GM12878 (cell line): Measurements from ENCODE around the gene DNASE1L3. TPM values are rescaled to one million over a fixed set of nuclear protein-coding genes. Genes with fewer than 3 reads are reported as not detected.
"Not testable (repeated sequence)": the region's sequence is repeated elsewhere in the genome, so short reads cannot be mapped to it uniquely, and the experiment has no call there.

Experiments
- ATAC-seq: fragments of 200-7000 bp; cut with Tn5 transposase; 3 replicates; pipeline ENCODE4 v1.9.1; 2020; ENCODE audit warnings: mild to moderate bottlenecking, moderate library complexity
- BruUV-seq: library from RNA; stranded (reverse); fragments of 400-500 nt; replicated peaks from 2 replicates; lab custom pipeline; 2021; lab: Mats Ljungman, UMichigan
- CTCF ChIA-PET: fragments of 300-600 bp; sonication (Branson Sonifier 250); formaldehyde crosslinking; extraction: SDS; loops from one replicate; lab custom pipeline; 2021; ENCODE audit warnings: inconsistent platforms; lab: Yijun Ruan, JAX
- POLR2A ChIA-PET: fragments of 350-600 bp; formaldehyde crosslinking; extraction: SDS; loops from one replicate; lab custom pipeline; 2021; ENCODE audit warnings: inconsistent platforms; lab: Charles Lee
- RAD21 ChIA-PET: fragments of 300-600 bp; sonication (Branson Sonifier 250); formaldehyde crosslinking; loops from one replicate; lab custom pipeline; 2023; ENCODE audit warnings: antibody characterized with exemption; ENCODE audit not compliant: unreplicated experiment; lab: Charles Lee
- SMC1A ChIA-PET: fragments of 300-600 bp; sonication (Branson Sonifier 250); formaldehyde crosslinking; loops from one replicate; lab custom pipeline; 2023; ENCODE audit not compliant: unreplicated experiment, uncharacterized antibody; lab: Charles Lee
- DNase-seq: peaks from one replicate; pipeline ENCODE4 v3.0.0-alpha.2; 2011; ENCODE audit warnings: low read depth, low spot score
- FAIRE-seq: peaks from 3 replicates; lab custom pipeline; 2011; peaks lifted over from hg19 to GRCh38; lab: Jason Lieb, UNC
- H2AFZ ChIP-seq: 2 replicates; pipeline ENCODE4 v1.6.0; 2011; ENCODE audit warnings: low read depth, low read length, control low read depth; ENCODE audit not compliant: control insufficient read depth
- H3K27ac ChIP-seq: 2 replicates; pipeline ENCODE4 v1.5.1; 2011; ENCODE audit warnings: control low read depth; ENCODE audit not compliant: control insufficient read depth, insufficient read depth
- H3K27me3 ChIP-seq, 2 experiments: replicated peaks in 1 of 2; 2 replicates each; pipeline versions ENCODE4 v1.6.0 to v1.6.1; 2011; ENCODE audit warnings: low read length in 1 of 2; ENCODE audit not compliant: control insufficient read depth in 2 of 2, insufficient read depth in 2 of 2
- H3K36me3 ChIP-seq, 2 experiments: 2 replicates each; pipeline ENCODE4 v1.5.1; 2011; ENCODE audit warnings: low read length in 1 of 2; ENCODE audit not compliant: control insufficient read depth in 2 of 2, insufficient read depth in 2 of 2
- H3K4me1 ChIP-seq: 2 replicates; pipeline ENCODE4 v1.6.1; 2011; ENCODE audit warnings: mild to moderate bottlenecking, low read length, moderate library complexity, mixed read lengths; ENCODE audit not compliant: control insufficient read depth, insufficient read depth
- H3K4me2 ChIP-seq: 2 replicates; pipeline ENCODE4 v1.6.0; 2011; ENCODE audit warnings: control low read depth; ENCODE audit not compliant: control insufficient read depth, insufficient read depth
- H3K4me3 ChIP-seq: fragments of 200-600 bp; sonication (generic); 2 replicates; pipeline ENCODE4 v1.5.1; 2016
- H3K79me2 ChIP-seq: 2 replicates; pipeline ENCODE4 v1.6.0; 2011; ENCODE audit warnings: low read length; ENCODE audit not compliant: control insufficient read depth, insufficient read depth
- H3K9ac ChIP-seq: 2 replicates; pipeline ENCODE4 v1.8.0; 2011; ENCODE audit warnings: low read length, control low read depth, mixed read lengths; ENCODE audit not compliant: control insufficient read depth, insufficient read depth
- H3K9me3 ChIP-seq: replicated peaks from 3 replicates; pipeline ENCODE4 v1.5.1; 2011; ENCODE audit warnings: mild to moderate bottlenecking, low read length; ENCODE audit not compliant: control insufficient read depth, insufficient read depth
- H4K20me1 ChIP-seq: 2 replicates; pipeline ENCODE4 v1.6.0; 2011; ENCODE audit not compliant: control insufficient read depth, insufficient read depth
- PAX8 ChIP-seq: fragments of 450-650 bp; IDR thresholded peaks from 2 replicates; pipeline ENCODE4 v1.6.1; 2017; ENCODE audit warnings: mild to moderate bottlenecking, moderate library complexity
- RELB ChIP-seq: fragments of 450-650 bp; IDR thresholded peaks from 2 replicates; pipeline ENCODE4 v1.6.1; 2017; ENCODE audit warnings: low read depth, mild to moderate bottlenecking, moderate library complexity
- ZBTB33 ChIP-seq: fragments of 450-650 bp; IDR thresholded peaks from 2 replicates; pipeline ENCODE4 v1.6.1; 2017; ENCODE audit warnings: mild to moderate bottlenecking
- WGBS: methylation state at CpG from one replicate; pipeline ENCODE4 v1.1.6; 2016; ENCODE audit warnings: low lambda C conversion rate; ENCODE audit not compliant: insufficient replicate concordance, insufficient coverage; ENCODE audit errors: missing lambda C conversion rate; 5-methylcytosine and 5-hydroxymethylcytosine counted together
- in situ Hi-C: fragments of 300-500 bp; cut with MboI; formaldehyde crosslinking; loops from 9 replicates; pipeline ENCODE4 v1.14.3; 2018; ENCODE audit warnings: mixed read lengths
- intact Hi-C: fragments of 100-400 bp; cut with micrococcal nuclease; formaldehyde crosslinking; loops from one replicate; pipeline ENCODE4 v1.14.2; 2022; ENCODE audit not compliant: unreplicated experiment
- polyA plus RNA-seq, 11 experiments: library from polyadenylated mRNA; depleted of rRNA in 4 of 11; unstranded in 6 of 11; stranded (reverse) in 5 of 11; fragments of >200 nt; fragmentation: Nextera tagmentation in 4 of 11; fragmentation: Illumina TruSeq in 1 of 11; extraction: Ambion mirVana in 4 of 11; extraction: Trizol in 1 of 11; gene quantifications; 1 replicate in 1 of 11; 2 replicates in 10 of 11; pipeline versions ENCODE4 v1.2.1 to v1.2.3, GENCODE V29; 2011 to 2016; ENCODE audit warnings: inconsistent platforms in 2 of 11, missing spikeins in 2 of 11, low read depth in 1 of 11
- total RNA-seq, 4 experiments: library from RNA; depleted of rRNA in 3 of 4; stranded (reverse); fragments of >200 nt in 3 of 4; fragmentation: Illumina TruSeq in 1 of 4; extraction: Trizol in 1 of 4; gene quantifications; 2 replicates each; pipeline versions ENCODE4 v1.2.1 to v1.2.3, GENCODE V29; 2013 to 2021

The DNASE1L3 gene
- total and polyA plus RNA-seq, 10 of the 15 experiments (the other 5 are each of a cell fraction or from before 2014, with no cell fraction given) = 3.2 to 72.1 (median 6.3) TPM

- TF ChIP-seq ZBTB33 (no peak), PAX8 (no peak)
Observed at GRCh38 chr3:58202917-58203360, 7.8 kb downstream of the DNASE1L3 start (continued).

- POLR2A ChIA-PET = interaction anchor here (0.6 to 17.1 kb wide), 11 partner anchors 11 to 423 kb away, joined by 3 to 491 read pairs (median 4); partner anchors contain the start of genes DNASE1L3 and HTD2
- Histone ChIP-seq H3K27ac (peak overlapping the region; percentile 11), H3K4me1 (peaks cover 50% of the 10 kb centered on the region)
- intact Hi-C loops = loop anchor here (2.0 kb wide), 1 partner anchor 13 kb away; no protein-coding TSS in a partner anchor
- not testable (repeated sequence) for H3K36me3 ChIP-seq, H3K4me2 ChIP-seq, FAIRE-seq, ATAC-seq, H3K9ac ChIP-seq, H3K4me3 ChIP-seq, DNase-seq, H3K79me2 ChIP-seq, H2AFZ ChIP-seq, H3K27me3 ChIP-seq, H4K20me1 ChIP-seq, H3K9me3 ChIP-seq, BruUV-seq
- TF ChIP-seq RELB = peak; percentile 19; the same call in 1 of the 2 replicates
- SMC1A ChIA-PET = interaction anchor here (1.0 to 12.6 kb wide), 6 partner anchors 12 to 98 kb away, joined by 4 to 510 read pairs (median 12); partner anchors contain the start of gene DNASE1L3
- RAD21 ChIA-PET = interaction anchor here (0.6 to 8.1 kb wide), 8 partner anchors 13 to 152 kb away, joined by 3 to 285 read pairs (median 7); partner anchors contain the start of genes DNASE1L3, HTD2 and RPP14
- WGBS = 78% methylated on average over 3 of the region's 3 CpGs
- in situ Hi-C loops = loop anchor here (25.0 kb wide), 1 partner anchor 1186 kb away; no protein-coding TSS in a partner anchor
- CTCF ChIA-PET = interaction anchor here (0.7 to 25.2 kb wide), 4 partner anchors 13 to 105 kb away, joined by 3 to 655 read pairs (median 6); partner anchors contain the start of genes DNASE1L3, HTD2 and RPP14
Observed at GRCh38 chr3:58201451-58201850, 9.3 kb downstream of the DNASE1L3 start.
